Measurements from ENCODE around the gene ALDH1A1. TPM values are rescaled to one million over a fixed set of nuclear protein-coding genes. Genes with fewer than 3 reads are reported as not detected.

ALDH1A1 gene
- total RNA-seq, 1 donor from 2014 or later = 1.5 TPM

DNA sequence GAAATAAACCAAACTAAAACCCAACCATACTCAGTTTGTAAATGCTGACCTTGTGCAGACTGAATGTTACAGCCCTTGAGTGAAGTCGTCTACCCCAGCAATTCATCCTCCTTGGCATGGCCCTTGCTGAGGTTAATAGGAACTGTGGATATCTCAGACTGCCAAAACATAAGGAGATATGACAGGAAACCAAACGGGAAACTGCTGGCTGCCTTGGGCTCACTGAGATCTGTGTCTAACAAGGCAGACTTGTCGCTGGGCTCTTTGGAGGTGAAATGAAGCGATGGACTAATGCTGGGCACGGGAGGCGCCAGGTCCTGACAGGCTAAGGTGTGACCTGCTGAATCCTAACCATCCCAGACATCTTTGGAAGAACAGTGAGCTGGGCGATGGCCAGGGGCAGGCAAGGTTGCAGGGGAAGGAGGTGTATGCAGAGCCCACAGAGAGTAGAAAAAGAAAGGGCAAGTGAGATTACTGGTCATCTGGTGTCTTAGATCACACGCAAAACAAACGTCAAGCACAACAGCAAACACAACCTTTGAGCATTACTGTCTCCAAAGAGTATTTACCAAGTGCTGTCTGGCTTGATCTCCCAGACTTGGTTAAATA, 44.6 kb upstream of the ALDH1A1 start:
- no peak overlapping the region for H3K9ac ChIP-seq (ENCODE audit: low read length)
- no peak overlapping the region for H2AFZ ChIP-seq (ENCODE audit: low read depth, low read length)
- H3K27ac ChIP-seq (ENCODE audit: low read depth, low read length) = no peak overlapping the region
- Mint-ChIP-seq H3K4me3 (ENCODE audit: unreplicated experiment) (no peak overlapping the region), H3K27ac (ENCODE audit: unreplicated experiment) (no peak overlapping the region), H3K27me3 (ENCODE audit: low read depth, unreplicated experiment) (no peaks in the 10 kb centered on the region), H3K4me1 (ENCODE audit: low read depth, unreplicated experiment) (no peaks in the 10 kb centered on the region), H3K9me3 (ENCODE audit: unreplicated experiment) (no peaks in the 10 kb centered on the region), H3K36me3 (ENCODE audit: low read depth, unreplicated experiment) (no peaks in the 10 kb centered on the region)
- H3K4me1 ChIP-seq (ENCODE audit: insufficient read depth, low read length) = no peaks in the 10 kb centered on the region
- no peaks in the 10 kb centered on the region for H3K36me3 ChIP-seq (ENCODE audit: insufficient read depth, low read length)
- no peak for TF ChIP-seq EZH2 (IDR thresholded peaks at IDR 0.05; ENCODE audit: insufficient read depth, low read length)
- TF ChIP-seq, protein P1, sequence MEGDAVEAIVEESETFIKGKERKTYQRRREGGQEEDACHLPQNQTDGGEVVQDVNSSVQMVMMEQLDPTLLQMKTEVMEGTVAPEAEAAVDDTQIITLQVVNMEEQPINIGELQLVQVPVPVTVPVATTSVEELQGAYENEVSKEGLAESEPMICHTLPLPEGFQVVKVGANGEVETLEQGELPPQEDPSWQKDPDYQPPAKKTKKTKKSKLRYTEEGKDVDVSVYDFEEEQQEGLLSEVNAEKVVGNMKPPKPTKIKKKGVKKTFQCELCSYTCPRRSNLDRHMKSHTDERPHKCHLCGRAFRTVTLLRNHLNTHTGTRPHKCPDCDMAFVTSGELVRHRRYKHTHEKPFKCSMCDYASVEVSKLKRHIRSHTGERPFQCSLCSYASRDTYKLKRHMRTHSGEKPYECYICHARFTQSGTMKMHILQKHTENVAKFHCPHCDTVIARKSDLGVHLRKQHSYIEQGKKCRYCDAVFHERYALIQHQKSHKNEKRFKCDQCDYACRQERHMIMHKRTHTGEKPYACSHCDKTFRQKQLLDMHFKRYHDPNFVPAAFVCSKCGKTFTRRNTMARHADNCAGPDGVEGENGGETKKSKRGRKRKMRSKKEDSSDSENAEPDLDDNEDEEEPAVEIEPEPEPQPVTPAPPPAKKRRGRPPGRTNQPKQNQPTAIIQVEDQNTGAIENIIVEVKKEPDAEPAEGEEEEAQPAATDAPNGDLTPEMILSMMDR (IDR thresholded peaks at IDR 0.05; ENCODE audit: insufficient read depth, low read depth, low read length) = no peak
- no peaks in the 10 kb centered on the region for H4K20me1 ChIP-seq (ENCODE audit: insufficient read depth, low read length)
- no peak for FAIRE-seq
- no peaks in the 10 kb centered on the region for H3K79me2 ChIP-seq (ENCODE audit: insufficient read depth, low read length)
- no peaks in the 10 kb centered on the region for H3K27me3 ChIP-seq (ENCODE audit: insufficient read depth, low read length)
- H3K4me3 ChIP-seq (ENCODE audit: insufficient read depth, low read depth, low read length) = no peak overlapping the region
- DNase-seq (ENCODE audit: low read depth) = no peak
- H3K4me2 ChIP-seq (ENCODE audit: low read length) = no peak overlapping the region
- H3K9me3 ChIP-seq (ENCODE audit: insufficient read depth, low read depth, low read length) = no peaks in the 10 kb centered on the region

DNA sequence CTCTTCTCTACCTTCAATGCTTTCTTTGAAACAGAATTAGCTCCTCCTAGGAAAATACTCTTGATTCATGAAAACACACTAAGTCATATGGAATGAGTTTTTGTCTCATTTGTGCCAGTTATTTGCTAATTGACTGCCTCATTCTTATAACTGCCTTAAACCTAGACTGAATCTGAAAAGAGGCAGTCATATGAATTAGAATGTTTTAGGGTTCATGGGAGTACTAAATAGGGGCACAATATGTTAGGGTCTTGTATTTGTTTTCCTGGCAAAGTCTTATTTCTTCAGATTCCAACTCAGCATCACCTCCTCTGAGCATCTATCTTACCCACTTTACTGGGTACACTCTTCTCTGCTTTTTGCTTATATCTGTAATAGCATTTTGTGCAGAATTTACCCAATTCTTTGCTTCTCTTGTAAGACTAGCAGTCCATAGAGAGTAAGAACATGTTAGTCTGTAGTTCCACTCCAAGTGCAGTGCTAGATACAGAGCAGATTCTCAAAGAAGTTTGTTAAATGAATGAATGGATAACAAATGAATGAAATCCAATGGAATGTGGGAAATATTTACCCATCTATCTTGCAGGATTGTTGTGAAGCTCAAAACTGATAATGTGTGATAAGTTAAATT, 43.9 kb upstream of the ALDH1A1 start:
- TF ChIP-seq, protein P1 (IDR thresholded peaks at IDR 0.05; ENCODE audit: insufficient read depth, low read depth, low read length) = no peak
- TF ChIP-seq EZH2 (IDR thresholded peaks at IDR 0.05; ENCODE audit: insufficient read depth, low read length) = no peak
- Histone ChIP-seq H3K79me2 (ENCODE audit: insufficient read depth, low read length) (no peaks in the 10 kb centered on the region), H3K36me3 (ENCODE audit: insufficient read depth, low read length) (no peaks in the 10 kb centered on the region), H3K9ac (ENCODE audit: low read length) (no peak overlapping the region), H3K4me2 (ENCODE audit: low read length) (no peak overlapping the region), H2AFZ (ENCODE audit: low read depth, low read length) (no peak overlapping the region), H3K9me3 (ENCODE audit: insufficient read depth, low read depth, low read length) (no peaks in the 10 kb centered on the region), H3K4me3 (ENCODE audit: insufficient read depth, low read depth, low read length) (no peak overlapping the region), H4K20me1 (ENCODE audit: insufficient read depth, low read length) (no peaks in the 10 kb centered on the region), H3K27me3 (ENCODE audit: insufficient read depth, low read length) (no peaks in the 10 kb centered on the region), H3K27ac (ENCODE audit: low read depth, low read length) (no peak overlapping the region), H3K4me1 (ENCODE audit: insufficient read depth, low read length) (no peaks in the 10 kb centered on the region)
- no peak overlapping the region for H3K27ac Mint-ChIP-seq (ENCODE audit: unreplicated experiment)
- DNase-seq (ENCODE audit: low read depth) (no peak), FAIRE-seq (no peak)
- no peaks in the 10 kb centered on the region for H3K4me1 Mint-ChIP-seq (ENCODE audit: low read depth, unreplicated experiment)
- H3K9me3 Mint-ChIP-seq (ENCODE audit: unreplicated experiment) = no peaks in the 10 kb centered on the region
- no peaks in the 10 kb centered on the region for H3K36me3 Mint-ChIP-seq (ENCODE audit: low read depth, unreplicated experiment)
- no peaks in the 10 kb centered on the region for H3K27me3 Mint-ChIP-seq (ENCODE audit: low read depth, unreplicated experiment)
- H3K4me3 Mint-ChIP-seq (ENCODE audit: unreplicated experiment) = no peak overlapping the region

DNA sequence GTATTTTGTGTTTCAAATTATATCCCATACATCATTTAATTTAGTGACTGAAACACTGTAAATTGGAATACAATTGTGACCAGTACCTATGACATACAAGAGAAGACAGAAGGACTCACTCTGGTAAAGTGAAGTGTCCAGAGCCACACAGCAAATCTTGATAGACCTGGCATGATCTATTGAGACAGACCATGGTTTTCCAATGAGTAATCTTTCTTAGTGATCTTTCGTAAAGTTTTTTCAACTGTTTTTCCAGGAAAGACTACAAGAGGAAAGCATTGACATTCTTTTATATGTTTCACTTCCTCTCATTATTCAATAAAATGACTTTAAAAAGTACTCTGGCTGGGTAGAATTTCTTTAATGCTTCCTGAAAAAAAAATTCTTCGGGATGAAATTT, 43.3 kb upstream of the ALDH1A1 start:
- H3K9me3 ChIP-seq (ENCODE audit: insufficient read depth, low read depth, low read length) = no peaks in the 10 kb centered on the region
- Mint-ChIP-seq H3K27me3 (ENCODE audit: low read depth, unreplicated experiment) (no peaks in the 10 kb centered on the region), H3K36me3 (ENCODE audit: low read depth, unreplicated experiment) (no peaks in the 10 kb centered on the region), H3K4me1 (ENCODE audit: low read depth, unreplicated experiment) (no peaks in the 10 kb centered on the region), H3K4me3 (ENCODE audit: unreplicated experiment) (no peak overlapping the region), H3K9me3 (ENCODE audit: unreplicated experiment) (no peaks in the 10 kb centered on the region), H3K27ac (ENCODE audit: unreplicated experiment) (no peak overlapping the region)
- no peaks in the 10 kb centered on the region for H3K4me1 ChIP-seq (ENCODE audit: insufficient read depth, low read length)
- H3K4me3 ChIP-seq (ENCODE audit: insufficient read depth, low read depth, low read length) = no peak overlapping the region
- H3K36me3 ChIP-seq (ENCODE audit: insufficient read depth, low read length) = no peaks in the 10 kb centered on the region
- no peaks in the 10 kb centered on the region for H3K27me3 ChIP-seq (ENCODE audit: insufficient read depth, low read length)
- no peak overlapping the region for H2AFZ ChIP-seq (ENCODE audit: low read depth, low read length)
- H3K9ac ChIP-seq (ENCODE audit: low read length) = no peak overlapping the region
- no peaks in the 10 kb centered on the region for H3K79me2 ChIP-seq (ENCODE audit: insufficient read depth, low read length)
- FAIRE-seq (no peak), DNase-seq (ENCODE audit: low read depth) (no peak)
- TF ChIP-seq, protein P1 (IDR thresholded peaks at IDR 0.05; ENCODE audit: insufficient read depth, low read depth, low read length) = no peak
- no peak for TF ChIP-seq EZH2 (IDR thresholded peaks at IDR 0.05; ENCODE audit: insufficient read depth, low read length)
- no peak overlapping the region for H3K27ac ChIP-seq (ENCODE audit: low read depth, low read length)
- no peak overlapping the region for H3K4me2 ChIP-seq (ENCODE audit: low read length)
- H4K20me1 ChIP-seq (ENCODE audit: insufficient read depth, low read length) = no peaks in the 10 kb centered on the region

Measured in astrocyte (in vitro differentiated cells and primary cell).